Measurements from ENCODE around the gene SNX24.
"Not testable (repeated sequence)": the region's sequence is repeated elsewhere in the genome, so short reads cannot be mapped to it uniquely, and the experiment has no call there.

SNX24 gene, protein sequence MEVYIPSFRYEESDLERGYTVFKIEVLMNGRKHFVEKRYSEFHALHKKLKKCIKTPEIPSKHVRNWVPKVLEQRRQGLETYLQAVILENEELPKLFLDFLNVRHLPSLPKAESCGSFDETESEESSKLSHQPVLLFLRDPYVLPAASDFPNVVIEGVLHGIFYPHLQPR

DNA sequence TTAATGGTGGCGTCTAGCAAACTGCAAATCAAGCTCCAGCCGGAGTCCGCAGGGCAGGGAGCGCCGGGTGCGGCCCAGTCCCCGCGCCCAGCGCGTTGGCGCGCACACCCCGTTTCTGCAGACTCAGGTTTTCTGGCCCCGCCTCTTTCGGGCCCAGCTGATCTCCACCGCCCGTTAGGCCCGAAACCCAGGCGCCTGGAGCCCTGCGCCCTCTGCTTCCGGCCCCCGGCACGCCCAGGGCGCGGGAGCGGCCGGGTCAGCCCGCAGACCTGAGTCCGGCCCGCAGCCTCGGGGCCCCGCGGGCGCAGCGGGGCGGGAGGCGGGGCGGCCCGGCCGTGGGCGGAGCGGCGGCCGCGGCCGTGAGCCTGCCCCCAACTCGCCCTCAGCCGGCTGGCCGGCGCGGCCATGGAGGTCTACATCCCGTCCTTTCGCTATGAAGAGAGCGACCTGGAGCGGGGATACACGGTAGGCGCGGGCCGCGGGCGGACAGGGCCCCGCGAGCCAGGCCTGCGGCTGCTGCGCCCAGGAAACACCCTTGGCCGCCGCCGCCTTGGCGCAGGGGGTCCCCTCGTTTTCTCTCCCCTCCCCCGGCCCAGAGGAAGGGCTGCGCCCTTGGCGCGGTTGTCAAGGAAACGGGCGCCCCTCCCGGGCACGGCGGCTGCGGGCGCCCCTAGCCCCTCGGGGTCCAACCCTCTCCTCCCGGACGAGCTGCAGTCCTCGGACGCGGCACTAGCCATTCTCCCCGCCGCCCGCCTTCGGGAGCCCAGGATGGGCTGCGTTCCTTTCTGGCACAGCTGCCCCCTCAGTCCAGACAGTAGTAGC is at the start of gene SNX24:
TSS of gene SNX24 (plus strand) at position 385 of the 822 bp plus-strand sequence. CDS start at position 406, 21 bp downstream.
- DNase-seq = peak; percentile 5

DNA sequence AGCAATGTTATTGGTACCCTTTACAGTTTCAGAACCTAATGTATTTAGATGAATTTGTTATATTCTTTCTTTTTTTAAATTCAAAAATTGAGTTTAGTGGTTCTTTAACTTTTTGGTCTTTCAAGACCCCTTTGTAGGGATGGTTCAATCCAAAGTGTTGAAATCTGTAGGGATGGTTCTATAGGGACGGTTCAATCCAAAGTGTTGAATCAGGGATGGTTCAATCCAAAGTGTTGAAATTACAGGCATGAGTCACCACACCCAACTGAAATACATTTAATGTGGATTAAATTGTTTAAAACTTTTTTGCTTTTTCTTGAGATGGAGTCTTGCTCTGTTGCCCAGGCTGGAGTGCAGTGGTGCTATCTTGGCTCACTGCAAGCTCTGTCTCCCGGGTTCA is 39.9 kb upstream of the SNX24 start:
- DNase-seq = no peak

DNA sequence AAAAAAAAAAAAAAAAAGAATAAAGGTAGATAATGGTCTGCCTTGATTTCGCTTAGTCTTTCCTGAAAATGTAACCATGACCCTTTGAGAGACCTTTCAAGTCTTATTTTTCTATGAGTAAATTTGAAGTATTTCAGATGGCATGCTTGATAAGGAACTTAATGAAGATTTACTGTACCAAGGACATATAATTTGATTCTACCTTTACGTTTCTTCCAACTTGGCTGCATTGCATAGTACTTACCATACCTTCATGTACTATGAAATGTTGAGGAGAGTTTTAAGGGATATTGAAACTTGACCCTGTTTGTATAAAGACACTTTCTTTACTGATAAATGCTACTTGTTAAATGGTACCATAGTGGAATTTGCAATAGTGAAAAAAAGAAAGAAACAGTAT is 35.0 kb upstream of the SNX24 start:
- no peak for DNase-seq

- no peak for DNase-seq
Measured at GRCh38 chr5:122815218-122815767, 30.1 kb upstream of the SNX24 start.

DNA sequence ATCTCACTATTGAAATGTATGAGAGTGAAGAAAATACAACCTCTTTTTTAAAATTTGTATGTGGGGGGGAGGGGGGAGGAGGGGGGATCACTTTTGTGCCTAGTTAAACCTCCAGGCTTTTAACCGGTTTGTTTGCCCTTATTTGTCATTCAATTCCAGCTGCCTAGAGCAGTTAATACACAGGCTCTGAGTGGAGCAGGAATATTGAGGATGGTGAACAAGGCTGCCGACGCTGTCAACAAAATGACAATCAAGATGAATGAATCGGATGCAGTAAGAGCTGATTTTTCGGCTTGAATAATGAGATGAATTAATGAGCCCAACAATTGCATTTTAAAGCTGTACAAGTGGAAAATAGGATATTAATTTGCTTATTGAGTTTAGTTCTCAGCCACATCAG is 28.7 kb upstream of the SNX24 start:
- DNase-seq = no peak

DNA sequence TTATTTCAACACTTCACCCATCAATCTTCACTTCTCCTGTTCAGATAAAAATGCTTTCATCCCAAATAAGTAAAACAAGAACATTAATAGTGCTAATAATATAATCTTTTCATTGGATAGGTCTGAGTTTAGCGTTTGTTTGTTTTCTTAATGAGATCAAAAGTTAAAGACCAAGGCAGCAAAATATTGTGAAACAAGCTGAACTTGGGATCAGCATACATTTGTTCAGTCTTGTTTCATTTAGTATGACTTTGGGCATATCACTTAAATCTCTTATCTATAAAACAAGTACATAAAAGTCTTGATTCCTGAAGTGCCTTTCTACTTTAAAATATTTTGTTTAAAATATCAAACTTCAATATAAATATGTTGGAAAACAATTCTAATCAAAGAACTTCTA is 13.4 kb upstream of the SNX24 start:
- DNase-seq = no peak

GRCh38 chr5:122835681-122836080 is 9.7 kb upstream of the SNX24 start:
- DNase-seq = no peak

- no peak for DNase-seq
Measured at GRCh38 chr5:122836947-122837346, 8.5 kb upstream of the SNX24 start.

DNA sequence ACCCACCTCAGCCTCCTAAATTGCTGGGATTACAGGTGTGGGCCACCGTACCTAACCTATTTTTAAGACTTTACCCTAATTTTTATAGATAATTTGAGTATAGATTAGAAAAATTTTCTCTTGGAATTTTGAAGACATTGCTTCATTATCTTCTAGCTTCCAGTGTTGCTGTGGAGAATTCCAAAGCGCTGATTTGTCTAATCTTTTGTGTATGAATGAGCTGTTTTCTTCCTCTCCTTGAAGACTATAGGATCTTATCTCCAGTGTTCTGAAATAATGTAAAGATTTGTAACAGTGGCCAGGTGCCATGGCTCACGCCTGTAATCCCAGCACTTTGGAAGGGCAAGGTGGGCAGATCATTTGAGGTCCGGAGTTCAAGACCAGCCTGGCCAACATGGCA is 5.7 kb upstream of the SNX24 start:
- DNase-seq = no peak

DNA sequence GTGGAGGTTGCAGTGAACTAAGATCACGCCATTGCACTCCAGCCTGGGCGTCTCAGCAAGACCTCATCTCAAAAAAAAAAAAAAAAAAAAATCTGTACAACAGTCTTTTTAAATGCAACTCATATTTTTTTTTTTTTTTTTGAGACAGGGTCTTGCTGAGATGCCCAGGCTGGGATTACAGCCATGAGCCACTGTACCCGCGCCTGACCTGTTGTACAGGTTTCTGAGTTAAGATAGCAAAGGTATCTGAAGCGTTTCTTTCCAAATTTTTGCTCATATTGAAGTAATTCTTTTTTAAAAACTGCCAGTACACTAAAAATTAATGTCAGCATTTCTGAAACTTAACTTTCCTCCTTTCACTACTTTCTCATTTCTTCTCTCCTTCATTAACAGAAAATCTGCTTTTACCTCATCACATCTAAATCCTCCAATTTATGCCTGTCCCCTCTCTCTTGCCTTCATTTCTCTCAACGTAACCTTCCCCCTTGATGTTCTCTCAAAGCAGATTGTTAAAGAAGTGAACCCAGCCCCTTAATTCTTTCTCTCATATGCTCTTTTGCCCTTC is 3.3 kb upstream of the SNX24 start:
- DNase-seq = no peak

- DNase-seq = no peak
Measured at GRCh38 chr5:122844136-122844909, 1.1 kb upstream of the SNX24 start.

- no peak for DNase-seq
Measured at GRCh38 chr5:122844910-122845228, 544 bp upstream of the SNX24 start.

DNA sequence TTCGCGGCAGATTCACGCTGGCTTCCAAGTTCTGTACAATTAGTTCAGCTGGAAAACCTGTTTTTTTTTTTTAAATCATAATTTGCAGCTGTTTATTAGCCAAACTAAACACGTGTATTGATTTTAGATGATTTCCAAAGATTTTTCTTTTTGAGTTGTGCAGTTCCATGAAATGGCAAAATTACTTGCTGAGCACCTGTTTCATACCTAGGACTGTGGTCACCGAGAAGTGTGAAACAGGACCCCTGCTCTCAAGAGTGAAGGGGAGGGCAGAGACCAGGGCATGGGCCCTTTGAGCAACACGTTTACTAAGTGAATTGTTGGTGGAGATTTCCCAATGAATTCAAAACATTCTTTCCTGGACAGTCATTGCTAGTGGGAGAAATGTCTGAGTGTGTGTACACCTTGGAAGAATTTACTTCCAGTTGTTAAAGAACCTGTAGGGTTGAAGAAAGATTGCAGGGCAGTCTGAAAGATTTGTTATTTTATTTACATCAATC is 688 bp downstream of the SNX24 start:
- no peak for DNase-seq

- no peak for DNase-seq
Measured at GRCh38 chr5:122847687-122848081, 2.3 kb downstream of the SNX24 start.

- no peak for DNase-seq
Measured at GRCh38 chr5:122849771-122850170, 4.4 kb downstream of the SNX24 start.

- DNase-seq = not testable (repeated sequence)
Measured at GRCh38 chr5:122857538-122857937, 12.1 kb downstream of the SNX24 start.

DNA sequence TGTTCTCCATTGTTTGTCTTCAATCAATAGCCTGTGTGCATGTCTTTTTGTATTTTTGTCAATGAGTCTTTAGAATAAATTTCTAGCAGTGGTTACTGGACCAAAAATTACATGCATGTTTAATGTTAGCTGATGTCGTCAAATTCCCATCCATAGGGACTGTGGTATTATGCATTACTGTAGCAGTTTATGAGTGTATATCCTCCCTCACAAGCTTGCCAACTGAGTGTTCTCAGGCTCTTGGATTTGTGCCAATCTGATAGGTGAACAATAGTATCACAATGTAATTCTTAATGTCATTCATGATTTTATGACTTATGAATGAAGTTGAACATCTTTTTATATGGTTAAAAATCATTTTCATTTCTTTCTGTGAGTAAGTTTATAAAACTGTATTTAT is 13.0 kb downstream of the SNX24 start:
- no peak for DNase-seq

GRCh38 chr5:122863240-122863639 is 17.8 kb downstream of the SNX24 start:
- no peak for DNase-seq

- DNase-seq = no peak
Measured at GRCh38 chr5:122863721-122864120, 18.3 kb downstream of the SNX24 start.

GRCh38 chr5:122864400-122864799 is 19.0 kb downstream of the SNX24 start:
- no peak for DNase-seq

DNA sequence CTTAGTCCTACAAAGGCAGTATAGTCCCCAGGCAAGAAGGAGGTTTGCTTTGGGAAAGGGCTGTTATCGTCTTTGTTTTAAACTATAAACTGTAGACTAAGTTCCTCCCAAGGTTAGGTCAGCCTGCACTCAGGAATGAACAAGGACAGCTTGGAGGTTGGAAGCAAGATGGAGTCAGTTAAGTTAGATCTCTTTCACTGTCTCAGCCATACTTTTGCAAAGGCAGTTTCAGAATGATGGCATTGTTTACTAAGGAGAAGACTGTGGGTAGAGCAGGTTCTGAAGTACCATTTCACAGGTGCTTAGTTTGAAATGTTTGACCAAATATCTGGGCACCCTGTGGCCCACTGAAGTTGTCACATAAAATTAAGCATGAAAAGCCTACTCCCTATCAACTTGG is 19.4 kb downstream of the SNX24 start:
- no peak for DNase-seq

GRCh38 chr5:122870219-122870856 is 24.9 kb downstream of the SNX24 start:
- DNase-seq = no peak

DNA sequence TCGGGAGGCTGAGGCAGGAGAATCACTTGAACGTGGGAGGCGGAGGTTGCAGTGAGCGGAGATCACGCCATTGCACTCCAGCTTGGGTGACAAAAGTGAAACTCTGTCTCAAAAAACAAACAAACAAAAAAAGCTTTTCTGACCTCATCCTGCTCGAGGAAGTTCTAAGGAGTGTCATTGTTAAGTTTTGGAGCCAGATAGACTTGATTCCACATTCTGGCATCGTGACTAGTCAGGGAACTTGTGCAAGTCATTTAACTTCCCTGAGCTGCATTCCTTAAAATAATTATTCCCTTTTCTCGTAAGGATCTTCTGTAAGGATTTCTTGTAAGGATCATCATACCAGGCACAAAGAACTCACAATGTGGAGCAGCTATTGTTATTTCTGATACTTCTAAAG is 26.2 kb downstream of the SNX24 start:
- no peak for DNase-seq

Data from KG1 (cell line).